K562 (cell line): Measurements from ENCODE around the gene XPO4.

Source experiments
- CHCHD3 ChIP-seq: fragments of 250-450 bp; sonication (Bioruptor Pico); IDR thresholded peaks from 2 replicates; pipeline ENCODE4 v2.1.2; 2022; ENCODE audit warnings: mild to moderate bottlenecking
- CTCF ChIP-seq, 3 experiments: IDR thresholded peaks in 2 of 3; conservative IDR thresholded peaks in 1 of 3; 2 replicates each; pipeline ENCODE4 v1.5.1; 2011 to 2012; ENCODE audit warnings: low read length in 3 of 3, mild to moderate bottlenecking in 3 of 3, control low read depth in 2 of 3, improper control_type of control experiment in 1 of 3, inconsistent platforms in 1 of 3, low read depth in 1 of 3, mixed read lengths in 1 of 3, moderate library complexity in 1 of 3; ENCODE audit not compliant: insufficient read depth in 2 of 3
- FIP1L1 ChIP-seq: fragments of 200-400 bp; formaldehyde crosslinking; IDR thresholded peaks from 2 replicates; pipeline ENCODE4 v1.6.1; 2018; ENCODE audit warnings: mild to moderate bottlenecking, low read depth, low read length; ENCODE audit not compliant: poor library complexity, severe bottlenecking
- HMGN3 ChIP-seq: IDR thresholded peaks from 2 replicates; pipeline ENCODE4 v1.6.1; 2011; ENCODE audit warnings: borderline replicate concordance, low read depth, mild to moderate bottlenecking, mixed read lengths, low read length; ENCODE audit not compliant: insufficient read length; ENCODE audit errors: extremely low read depth
- HMGXB4 ChIP-seq: sonication (generic); formaldehyde crosslinking; IDR thresholded peaks from 2 replicates; pipeline ENCODE4 v1.8.1; 2023; ENCODE audit warnings: mild to moderate bottlenecking, missing genetic modification reagents
- MED1 ChIP-seq: sonication (generic); formaldehyde crosslinking; IDR thresholded peaks from 2 replicates; pipeline ENCODE4 v1.8.1; 2023; ENCODE audit warnings: missing genetic modification reagents, borderline replicate concordance
- MTA3 ChIP-seq: fragments of 450-650 bp; formaldehyde crosslinking; IDR thresholded peaks from 2 replicates; pipeline ENCODE4 v1.6.1; 2017; ENCODE audit warnings: mild to moderate bottlenecking, borderline replicate concordance
- POLR2AphosphoS5 ChIP-seq: IDR thresholded peaks from 2 replicates; pipeline ENCODE4 v1.6.1; 2011; ENCODE audit warnings: mild to moderate bottlenecking, low read depth, low read length, moderate library complexity; ENCODE audit not compliant: control insufficient read depth, insufficient read depth
- SIN3B ChIP-seq: fragments of 450-650 bp; IDR thresholded peaks from 2 replicates; pipeline ENCODE4 v1.6.1; 2017; ENCODE audit warnings: low read depth, mild to moderate bottlenecking, moderate library complexity
- SMAD3 ChIP-seq: fragments of 450-650 bp; formaldehyde crosslinking; conservative IDR thresholded peaks from 2 replicates; pipeline ENCODE4 v1.4.0; 2020; ENCODE audit warnings: mild to moderate bottlenecking
- TEAD2 ChIP-seq: fragments of 450-650 bp; IDR thresholded peaks from 2 replicates; pipeline ENCODE4 v1.6.1; 2016; ENCODE audit warnings: missing genetic modification characterization, control low read depth, missing compliant biosample characterization
- ZNF184 ChIP-seq: sonication (generic); formaldehyde crosslinking; IDR thresholded peaks from 2 replicates; pipeline ENCODE4 v1.5.0; 2020; ENCODE audit warnings: missing genetic modification reagents
- ZNF274 ChIP-seq: IDR thresholded peaks from 2 replicates; pipeline ENCODE4 v1.6.1; 2011; ENCODE audit warnings: low read depth, mild to moderate bottlenecking, low read length, moderate library complexity, borderline replicate concordance

- TF ChIP-seq TEAD2 (no peak), MED1 (CRISPR knock-in tag) (no peak), SMAD3 (no peak), SIN3B (no peak), FIP1L1 (no peak), HMGN3 (no peak), POLR2AphosphoS5 (no peak), HMGXB4 (CRISPR knock-in tag) (no peak), ZNF184 (CRISPR knock-in tag) (no peak), ZNF274 (no peak), MTA3 (no peak), CHCHD3 (no peak), CTCF (IDR thresholded peaks at IDR 0.05 in 2 of 3, conservative IDR thresholded peaks at IDR 0.05 in 1 of 3; ENCODE audit: insufficient read depth in 2 of 3, low read depth in 1 of 3, low read length in 3 of 3) (no peak)
Observed at GRCh38 chr13:20787180-20787579, 115.4 kb downstream of the XPO4 start.
